Fibroblast of the conjunctiva (primary cell): ENCODE measurements around the gene OR2AG1.

Experiments
- DNase-seq: peaks from one replicate; pipeline ENCODE4 v3.0.0-alpha.2; 2010; ENCODE audit warnings: low read depth

OR2AG1 gene

GRCh38 chr11:6782720-6783119 is at the start of gene OR2AG1:
Gene OR2AG1 (plus strand): TSS chr11:6783020. CDS start chr11:6785038, 2,018 bp downstream.
- no peak for DNase-seq

- no peak for DNase-seq
Observed at GRCh38 chr11:6733326-6734275, 49.2 kb upstream of the OR2AG1 start.

- DNase-seq, result no peak
Observed at GRCh38 chr11:6734616-6735015, 48.2 kb upstream of the OR2AG1 start.

- DNase-seq, result no peak
Observed at GRCh38 chr11:6735306-6735705, 47.5 kb upstream of the OR2AG1 start.

GRCh38 chr11:6736495-6737121 is 46.2 kb upstream of the OR2AG1 start:
- DNase-seq, result no peak

GRCh38 chr11:6737872-6738466 is 44.9 kb upstream of the OR2AG1 start:
- DNase-seq, result no peak

GRCh38 chr11:6738590-6738989 is 44.2 kb upstream of the OR2AG1 start:
- DNase-seq, result no peak

- DNase-seq, result no peak
Observed at GRCh38 chr11:6742260-6742659, 40.6 kb upstream of the OR2AG1 start.

- DNase-seq, result no peak
Observed at GRCh38 chr11:6745018-6745417, 37.8 kb upstream of the OR2AG1 start.

GRCh38 chr11:6745465-6746015 is 37.3 kb upstream of the OR2AG1 start:
- DNase-seq, result no peak

GRCh38 chr11:6746086-6746618 is 36.7 kb upstream of the OR2AG1 start:
- DNase-seq, result no peak

GRCh38 chr11:6746626-6747025 is 36.2 kb upstream of the OR2AG1 start:
- DNase-seq, result no peak

- DNase-seq, result no peak
Observed at GRCh38 chr11:6747097-6747668, 35.6 kb upstream of the OR2AG1 start.

GRCh38 chr11:6755303-6755952 is 27.4 kb upstream of the OR2AG1 start:
- no peak for DNase-seq

- no peak for DNase-seq
Observed at GRCh38 chr11:6755953-6756347, 26.9 kb upstream of the OR2AG1 start.

GRCh38 chr11:6757373-6757967 is 25.4 kb upstream of the OR2AG1 start:
- DNase-seq, result peak; percentile 29

GRCh38 chr11:6771926-6772893 is 10.6 kb upstream of the OR2AG1 start, which contains the start of gene OR2AG2:
Gene OR2AG2 (minus strand): TSS chr11:6771976. CDS start chr11:6768957, 3,019 bp downstream.
- DNase-seq, result no peak

- DNase-seq, result no peak
Observed at GRCh38 chr11:6778518-6778917, 4.3 kb upstream of the OR2AG1 start.

- DNase-seq, result no peak
Observed at GRCh38 chr11:6780829-6781228, 2.0 kb upstream of the OR2AG1 start.

- DNase-seq, result no peak
Observed at GRCh38 chr11:6790546-6790945, 7.7 kb downstream of the OR2AG1 start.
